ENCODE results near the gene COL8A2. TPM values are rescaled to one million over a fixed set of nuclear protein-coding genes. Genes with fewer than 3 reads are reported as not detected.

COL8A2 gene
- total RNA-seq, 4 donors from 2014 or later = 1.2 to 16.6 (median 5.8) TPM

GRCh38 chr1:36087233-36088123, 37.5 kb downstream of the COL8A2 start:
- intact Hi-C loops (cut with DNase I; ENCODE audit: low total_unique reads) = no loop called here
- no peak overlapping the region for H3K27ac ChIP-seq
- no peak for DNase-seq
- H3K4me3 ChIP-seq = no peak overlapping the region
- no peak for TF ChIP-seq POLR2A (IDR thresholded peaks at IDR 0.05)
- TF ChIP-seq CTCF (IDR thresholded peaks at IDR 0.05) = no peak
- H3K9me3 ChIP-seq = no peaks in the 10 kb centered on the region
- no peaks in the 10 kb centered on the region for H3K27me3 ChIP-seq
- peaks cover 8 to 11% of the 10 kb centered on the region in 2 donors for H3K4me1 ChIP-seq
- no peaks in the 10 kb centered on the region for H3K36me3 ChIP-seq

GRCh38 chr1:36086529-36087232, 38.3 kb downstream of the COL8A2 start:
- intact Hi-C loops (cut with DNase I; ENCODE audit: low total_unique reads) = no loop called here

GRCh38 chr1:36085686-36086526, 39.1 kb downstream of the COL8A2 start:
- peaks cover 8 to 11% of the 10 kb centered on the region in 2 donors for H3K4me1 ChIP-seq
- H3K27ac ChIP-seq = no peak overlapping the region
- H3K9me3 ChIP-seq = no peaks in the 10 kb centered on the region
- no peaks in the 10 kb centered on the region for H3K36me3 ChIP-seq
- TF ChIP-seq CTCF (IDR thresholded peaks at IDR 0.05) = no peak
- no peak for DNase-seq
- intact Hi-C loops (cut with DNase I; ENCODE audit: low total_unique reads) = no loop called here
- no peak overlapping the region for H3K4me3 ChIP-seq
- H3K27me3 ChIP-seq = no peaks in the 10 kb centered on the region

More at GRCh38 chr1:36086529-36087232, 38.3 kb downstream of the COL8A2 start:
- H3K4me3 ChIP-seq = no peak overlapping the region
- H3K27ac ChIP-seq = no peak overlapping the region
- H3K27me3 ChIP-seq = no peaks in the 10 kb centered on the region
- DNase-seq = no peak
- peaks cover 8 to 11% of the 10 kb centered on the region in 2 donors for H3K4me1 ChIP-seq
- no peak for TF ChIP-seq CTCF (IDR thresholded peaks at IDR 0.05)
- TF ChIP-seq POLR2A (IDR thresholded peaks at IDR 0.05) = no peak
- no peaks in the 10 kb centered on the region for H3K9me3 ChIP-seq
- no peaks in the 10 kb centered on the region for H3K36me3 ChIP-seq

GRCh38 chr1:36085126-36085525, 39.9 kb downstream of the COL8A2 start:
- TF ChIP-seq CTCF (IDR thresholded peaks at IDR 0.05) = no peak
- no peak for TF ChIP-seq POLR2A (IDR thresholded peaks at IDR 0.05)
- peaks cover 8 to 11% of the 10 kb centered on the region in 2 donors for H3K4me1 ChIP-seq
- no peaks in the 10 kb centered on the region for H3K9me3 ChIP-seq
- no peak overlapping the region for H3K27ac ChIP-seq
- no peaks in the 10 kb centered on the region for H3K27me3 ChIP-seq
- no peak overlapping the region for H3K4me3 ChIP-seq
- intact Hi-C loops (cut with DNase I; ENCODE audit: low total_unique reads) = no loop called here
- no peaks in the 10 kb centered on the region for H3K36me3 ChIP-seq
- no peak for DNase-seq

Data from uterus (tissue), 4 donors.